ENCODE data around the gene MMP14.

The MMP14 gene

GRCh38 chr14:22886500-22887259 lies 50.3 kb downstream of the MMP14 start:
- DNase-seq, result no peak

DNA sequence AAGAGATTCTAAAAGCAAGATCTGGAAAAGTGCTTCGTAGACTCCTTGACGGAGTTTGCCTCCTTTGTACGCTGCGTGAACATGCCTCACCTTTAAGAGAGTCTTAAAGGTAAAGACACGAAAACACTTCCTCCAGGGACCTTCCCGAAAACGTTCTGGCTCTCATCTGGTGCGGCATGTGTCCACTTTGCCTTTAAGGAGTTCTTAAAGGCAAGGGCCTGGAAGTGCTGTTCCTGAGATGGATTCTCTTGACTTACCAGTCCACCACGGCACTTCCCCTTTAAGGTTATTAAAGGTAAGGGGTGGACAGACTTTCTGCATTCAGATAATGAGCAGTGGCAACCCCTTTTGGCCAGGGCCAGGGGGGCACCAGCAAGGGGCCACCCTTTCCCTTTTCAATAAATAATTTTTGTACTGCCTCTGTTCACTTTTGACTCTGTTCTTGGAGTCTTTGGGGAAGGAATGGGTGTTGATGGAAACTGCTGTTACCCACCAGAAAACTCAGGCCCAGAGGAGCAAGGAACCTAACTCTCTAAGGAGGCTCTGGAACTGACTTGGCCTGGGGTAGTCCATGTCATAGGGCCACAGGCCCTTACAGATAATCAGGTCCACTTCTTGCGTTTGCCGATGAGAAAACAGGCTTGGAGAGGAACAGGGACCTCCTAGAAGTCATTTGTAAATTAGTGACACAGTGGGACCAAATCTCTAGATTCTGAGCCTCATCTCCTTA lies 51.0 kb downstream of the MMP14 start:
- no peak for DNase-seq

DNA sequence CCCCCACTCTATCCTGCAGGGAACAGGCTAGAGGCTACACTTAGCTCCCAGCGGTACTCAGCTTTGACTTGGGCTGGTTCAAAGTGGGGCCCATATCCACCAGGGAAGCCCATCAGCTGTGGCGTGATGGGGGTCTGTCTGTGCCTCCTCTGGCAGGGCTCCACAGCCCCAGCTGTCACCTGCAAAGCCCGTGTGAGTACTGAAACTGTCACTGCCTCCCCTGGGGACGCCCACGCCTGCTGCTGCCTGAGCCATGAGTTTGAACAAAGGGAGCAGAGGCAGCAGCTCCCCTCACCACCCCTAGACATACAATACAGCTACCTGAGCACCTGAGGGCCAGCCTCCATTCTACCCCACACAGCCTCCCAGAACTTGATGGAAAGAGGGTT lies 51.6 kb downstream of the MMP14 start:
- DNase-seq, result no peak

DNA sequence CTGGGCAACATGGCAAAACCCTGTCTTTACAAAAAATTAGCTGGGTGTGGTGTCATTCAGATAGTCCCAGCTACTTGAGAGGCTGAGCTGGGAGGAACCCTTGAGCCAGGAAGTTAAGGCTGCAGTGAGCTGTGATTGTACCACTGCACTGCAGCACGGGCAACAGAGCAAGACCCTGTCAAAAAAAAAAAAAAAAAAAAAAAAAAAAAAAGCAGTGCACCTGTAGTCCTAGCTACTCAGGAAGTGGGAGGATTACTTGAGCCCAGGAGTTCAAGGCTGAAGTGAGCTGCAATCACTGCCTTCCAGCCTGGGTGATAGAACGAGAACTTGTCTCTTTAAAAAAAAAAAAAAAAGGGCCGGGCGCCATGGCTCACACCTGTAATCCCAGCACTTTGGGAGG lies 52.3 kb downstream of the MMP14 start:
- no peak for DNase-seq

DNA sequence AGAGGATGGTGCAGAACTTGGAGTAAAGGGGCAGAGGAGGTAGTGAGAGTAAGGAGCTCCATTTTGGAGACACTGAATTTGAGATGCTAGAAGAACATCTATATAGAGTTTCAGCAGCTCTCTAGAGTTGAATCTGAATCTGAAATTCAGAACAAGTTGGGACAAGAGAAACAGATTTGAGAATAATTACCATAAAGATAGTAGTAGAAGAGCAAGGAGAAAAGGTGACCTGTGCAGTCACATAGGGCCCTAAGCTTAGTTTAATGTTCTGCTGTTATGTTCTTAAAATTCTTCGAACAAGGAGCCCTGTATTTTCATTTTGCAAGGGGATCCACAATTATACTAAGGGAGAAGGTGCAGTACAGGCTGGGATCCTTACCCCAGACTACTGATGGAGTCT lies 54.0 kb downstream of the MMP14 start:
- DNase-seq, result no peak

DNA sequence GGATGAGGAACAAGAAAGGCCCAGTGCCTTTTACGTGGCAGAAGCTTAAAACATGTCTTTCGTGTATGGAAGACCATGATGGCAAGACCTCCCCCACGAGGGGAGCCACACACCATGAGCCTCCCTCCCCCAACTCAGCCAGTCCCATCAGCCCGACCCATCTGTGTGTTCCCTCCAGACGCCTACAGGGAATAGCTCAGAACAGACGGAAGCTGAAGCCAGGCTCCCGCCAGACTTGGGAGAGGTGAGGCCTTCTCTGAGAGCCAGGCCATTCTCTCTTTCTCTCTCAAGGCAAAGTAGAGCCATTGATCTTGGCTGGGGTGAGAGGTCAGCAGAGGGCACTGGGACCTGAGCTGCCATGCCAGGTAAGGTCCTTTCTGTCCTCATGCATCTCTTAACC lies 56.1 kb downstream of the MMP14 start:
- DNase-seq, result no peak

GRCh38 chr14:22893706-22894105 lies 57.3 kb downstream of the MMP14 start:
- no peak for DNase-seq

DNA sequence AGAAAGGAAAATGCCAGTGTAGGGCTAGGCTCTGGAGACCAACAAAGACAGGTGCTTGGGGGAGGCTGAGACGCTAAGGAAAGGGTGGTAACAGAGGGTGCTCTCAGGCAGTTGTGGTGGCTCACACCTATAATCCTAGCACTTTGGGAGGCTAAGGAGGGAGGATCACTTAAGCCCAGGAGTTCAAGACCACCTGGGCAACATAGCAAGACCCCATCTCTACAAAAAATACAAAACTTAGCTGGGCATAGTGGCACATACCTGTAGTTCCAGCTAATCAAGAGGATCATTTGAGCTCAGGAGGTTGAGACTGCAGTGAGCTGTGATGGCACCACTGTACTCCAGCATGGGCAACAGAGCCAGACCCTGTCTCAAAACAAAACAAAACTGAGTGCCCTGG lies 59.0 kb downstream of the MMP14 start:
- DNase-seq, result no peak

DNA sequence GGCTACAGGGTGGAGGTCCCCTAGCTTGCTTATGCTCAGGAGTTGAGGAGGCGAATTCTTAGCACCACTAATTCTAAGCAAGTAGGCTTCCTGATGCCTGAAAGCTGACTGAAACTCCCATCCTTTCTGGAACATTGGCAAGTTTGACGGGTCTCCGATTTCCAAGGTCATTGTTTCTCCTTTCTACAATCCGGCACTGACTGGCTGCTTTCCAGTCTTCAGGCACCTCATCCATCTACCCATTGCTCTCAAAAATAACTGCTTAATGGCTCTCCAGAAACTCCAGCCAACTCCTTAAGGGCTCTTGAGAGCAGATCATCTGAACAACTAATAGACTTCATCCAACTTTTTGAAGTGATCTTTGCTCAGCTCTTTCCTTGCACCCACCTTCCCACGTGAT lies 60.0 kb downstream of the MMP14 start:
- DNase-seq, result no peak

DNA sequence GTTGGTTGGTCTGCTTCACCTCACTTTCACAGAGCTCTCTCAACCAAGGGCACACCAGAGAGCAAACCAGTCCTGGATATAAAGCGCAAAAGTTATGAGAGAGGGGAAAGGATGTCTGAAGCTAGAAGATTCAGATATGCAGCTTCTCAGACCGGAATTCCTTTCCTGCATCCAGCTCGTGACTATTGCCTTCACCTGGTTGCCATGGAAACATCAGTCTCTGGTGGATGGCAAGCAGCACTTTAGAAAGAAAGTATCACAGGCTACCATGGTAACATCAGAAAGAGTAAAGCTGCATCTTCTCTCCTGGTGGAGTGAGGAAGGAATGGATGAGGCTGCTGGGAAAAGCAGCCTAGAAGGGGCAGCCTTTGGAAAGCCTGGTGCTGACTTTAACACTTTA lies 60.4 kb downstream of the MMP14 start:
- no peak for DNase-seq

GRCh38 chr14:22897357-22897756 lies 61.0 kb downstream of the MMP14 start:
- no peak for DNase-seq

Measured in cerebellar nuclear complex (tissue), 1 donor.